Hindlimb muscle (tissue), 1 donor: Measurements from ENCODE around the gene UBE2B. TPM values are rescaled to one million over a fixed set of nuclear protein-coding genes. Genes with fewer than 3 reads are reported as not detected.
"Not testable (repeated sequence)": the region's sequence is repeated elsewhere in the genome, so short reads cannot be mapped to it uniquely, and the experiment has no call there.

Source experiments
- DNase-seq: peaks from one replicate; pipeline ENCODE4 v3.0.0-alpha.2; 2013
- polyA plus RNA-seq: library from polyadenylated mRNA; unstranded; fragments of 120-200 nt; gene quantifications from one replicate; pipeline ENCODE4 v1.2.1, GENCODE V29; 2013; ENCODE audit not compliant: insufficient read length

Gene UBE2B
- polyA plus RNA-seq: 148 TPM

DNA sequence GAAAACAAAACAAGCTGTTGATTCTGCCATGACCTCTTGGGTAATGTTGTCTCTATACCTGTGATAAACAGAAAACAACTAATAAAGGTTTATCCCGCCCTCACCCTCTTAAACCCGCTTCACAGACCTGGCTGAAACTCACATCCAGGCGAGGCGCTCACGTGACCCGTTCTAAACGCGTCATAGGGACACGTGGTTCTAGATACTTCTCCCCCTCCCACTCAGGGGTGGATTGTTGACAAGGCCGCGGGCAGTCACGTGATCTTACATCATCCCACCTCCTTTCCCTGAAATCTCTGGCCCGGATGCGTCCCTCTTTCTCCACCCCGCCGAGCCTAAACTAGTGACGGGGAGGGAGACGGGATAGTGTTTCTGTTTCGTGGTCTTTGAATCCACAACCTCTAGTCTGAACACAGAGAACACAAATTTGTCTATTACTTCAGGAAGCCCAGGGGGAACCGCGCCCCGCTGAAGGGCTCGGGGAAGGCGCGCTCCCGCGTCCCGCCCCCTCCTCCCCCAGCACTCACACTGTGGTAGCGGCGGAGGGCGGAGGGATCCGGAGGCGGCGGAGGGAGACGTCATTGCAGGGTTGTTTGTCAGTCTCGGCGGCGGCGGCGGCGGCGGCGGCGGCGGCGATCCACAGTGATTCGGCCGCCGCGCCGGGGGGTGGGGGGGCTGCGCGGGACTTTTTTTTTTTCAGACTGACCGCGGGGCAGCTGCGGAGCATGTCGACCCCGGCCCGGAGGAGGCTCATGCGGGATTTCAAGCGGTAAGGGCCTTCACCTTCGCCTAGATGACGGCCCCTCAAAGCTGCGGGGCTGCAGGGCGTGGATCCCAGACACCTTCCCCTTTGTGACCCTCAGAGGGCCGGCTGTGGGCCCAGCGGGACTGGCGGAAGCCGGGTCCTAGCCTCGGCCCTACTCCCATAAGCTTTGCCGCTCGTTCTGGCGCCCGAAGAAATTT lies at the start of gene UBE2B:
Gene UBE2B, plus strand, starts transcription at position 699 of the 963 bp plus-strand sequence. Its CDS starts 27 bp downstream, at position 726.
- peak; percentile 98 for DNase-seq

DNA sequence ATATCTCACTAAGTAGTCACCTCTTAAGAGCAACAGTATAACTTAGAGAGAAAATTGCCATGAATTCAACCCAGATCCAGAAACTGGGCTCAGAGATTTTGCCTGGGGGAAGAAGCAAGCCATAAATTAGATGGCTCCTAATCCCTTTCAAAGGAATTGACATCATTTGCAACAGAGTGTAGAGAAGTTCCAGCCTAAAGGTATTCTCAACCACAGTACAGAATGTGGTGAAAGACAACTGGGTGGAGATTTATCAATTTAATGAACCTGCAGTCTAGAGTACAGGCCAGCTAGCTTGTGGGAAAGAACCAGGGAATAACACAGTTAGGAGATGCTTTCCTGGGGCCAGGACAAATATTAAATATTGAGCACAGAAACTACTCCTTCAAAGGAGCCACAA lies 44.0 kb upstream of the UBE2B start:
- no peak for DNase-seq

DNA sequence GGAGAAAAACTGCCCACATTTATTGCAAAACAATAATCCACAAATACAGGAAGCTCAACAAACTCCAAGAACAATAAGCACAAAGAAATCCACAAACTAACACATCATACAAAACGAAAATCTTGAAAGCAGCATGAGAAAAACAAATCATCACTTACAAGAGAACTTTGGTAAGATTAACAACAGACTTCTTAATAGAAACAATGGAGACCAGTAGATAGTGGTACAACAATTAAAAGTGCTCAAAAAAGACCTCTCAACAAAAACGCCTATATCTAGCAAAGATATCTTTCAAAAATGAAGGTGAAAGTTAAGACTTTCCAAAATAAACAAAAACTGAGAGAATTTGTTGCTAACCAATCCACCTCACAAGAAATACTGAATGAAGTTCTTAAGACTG lies 42.8 kb upstream of the UBE2B start:
- no peak for DNase-seq

DNA sequence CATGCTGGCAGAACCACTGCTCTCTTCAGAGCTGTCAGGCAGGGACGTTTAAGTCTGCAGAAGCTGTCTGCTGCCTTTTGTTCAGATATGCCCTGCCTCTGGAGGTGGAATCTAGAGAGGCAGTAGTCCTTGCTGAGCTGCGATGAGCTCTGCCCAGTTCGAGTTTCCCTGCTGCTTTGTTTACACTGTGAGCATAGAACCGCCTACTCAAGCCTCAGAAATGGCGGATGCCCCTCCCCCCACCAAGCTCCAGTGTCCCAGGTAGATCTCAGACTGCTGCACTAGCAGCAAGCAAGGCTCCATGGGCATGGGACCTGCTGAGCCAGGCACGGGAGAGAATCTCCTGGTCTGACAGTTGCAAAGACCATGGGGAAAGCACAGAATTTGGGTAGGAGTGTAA lies 34.5 kb upstream of the UBE2B start:
- DNase-seq: not testable (repeated sequence)

DNA sequence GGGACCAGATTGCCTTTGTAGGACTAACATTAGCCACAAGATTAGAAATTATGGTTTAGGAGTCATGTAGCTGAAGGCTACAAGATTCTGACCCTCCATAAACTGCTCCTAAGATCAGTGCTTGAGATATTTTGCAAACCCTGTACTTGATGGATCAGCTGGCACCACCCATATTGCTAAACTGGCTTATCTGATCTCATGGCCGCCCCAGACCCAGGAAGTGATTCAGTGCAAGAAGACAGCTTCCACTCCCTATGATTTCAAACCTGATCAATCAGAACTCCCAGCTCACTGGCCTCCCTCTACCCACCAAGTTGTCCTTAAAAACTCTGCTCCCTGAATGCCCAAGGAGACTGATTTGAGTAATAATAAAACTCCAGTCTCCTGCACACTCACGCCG lies 27.9 kb upstream of the UBE2B start:
- not testable (repeated sequence) for DNase-seq

DNA sequence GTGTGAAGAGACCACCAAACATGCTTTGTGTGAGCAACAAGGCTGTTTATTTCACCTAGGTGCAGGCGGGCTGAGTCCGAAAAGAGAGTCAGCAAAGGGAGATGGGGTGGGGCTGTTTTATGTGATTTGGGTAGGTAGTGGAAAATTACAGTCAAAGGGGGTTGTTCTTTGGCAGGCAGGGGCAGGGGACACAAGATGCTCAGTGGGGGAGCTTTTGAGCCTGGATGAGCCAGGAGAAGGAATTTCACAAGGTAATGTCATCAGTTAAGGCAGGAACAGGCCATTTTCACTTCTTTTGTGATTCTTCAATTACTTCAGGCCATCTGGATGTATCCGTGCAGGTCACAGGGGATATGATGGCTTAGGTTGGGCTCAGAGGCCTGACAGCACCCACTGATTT lies 25.9 kb upstream of the UBE2B start:
- DNase-seq: not testable (repeated sequence)

DNA sequence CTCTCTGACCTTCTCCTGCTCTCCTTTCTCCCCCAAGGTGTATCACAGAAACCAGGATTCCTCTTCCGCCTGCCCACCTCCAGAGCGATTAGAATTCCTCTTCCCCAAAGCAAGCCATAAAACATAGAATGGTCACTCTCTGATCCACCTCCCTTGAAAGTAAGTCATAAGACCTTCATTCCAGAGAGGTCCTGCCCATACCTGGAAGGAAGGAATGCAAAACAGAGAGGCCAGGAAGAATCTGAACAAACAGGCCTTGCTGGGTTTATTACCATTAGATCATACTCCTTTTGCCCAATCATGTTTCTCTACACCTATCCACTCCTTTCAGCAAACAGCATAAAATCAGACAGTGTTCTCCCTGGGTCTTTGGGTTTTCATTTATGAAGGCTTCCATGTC lies 25.4 kb upstream of the UBE2B start:
- no peak for DNase-seq

DNA sequence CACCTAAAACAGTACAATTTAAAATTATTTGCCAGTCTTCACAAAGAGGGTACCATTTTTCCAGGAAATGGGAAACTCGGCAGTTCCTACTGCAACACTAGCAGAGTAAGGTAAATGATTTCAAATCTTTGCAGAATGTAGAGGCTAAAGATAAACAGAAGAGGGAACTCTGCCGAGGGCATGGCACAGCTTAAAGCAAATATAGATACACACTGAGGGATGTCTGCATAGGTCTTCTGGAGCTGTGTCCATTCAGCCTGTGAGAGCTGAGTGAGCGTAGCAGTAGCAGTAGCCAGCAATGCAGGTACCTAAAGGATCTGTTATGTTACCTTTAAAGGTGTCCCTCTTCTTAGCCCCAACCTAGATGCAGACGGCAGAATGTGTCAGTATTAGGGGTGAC lies 21.9 kb upstream of the UBE2B start:
- DNase-seq: no peak

DNA sequence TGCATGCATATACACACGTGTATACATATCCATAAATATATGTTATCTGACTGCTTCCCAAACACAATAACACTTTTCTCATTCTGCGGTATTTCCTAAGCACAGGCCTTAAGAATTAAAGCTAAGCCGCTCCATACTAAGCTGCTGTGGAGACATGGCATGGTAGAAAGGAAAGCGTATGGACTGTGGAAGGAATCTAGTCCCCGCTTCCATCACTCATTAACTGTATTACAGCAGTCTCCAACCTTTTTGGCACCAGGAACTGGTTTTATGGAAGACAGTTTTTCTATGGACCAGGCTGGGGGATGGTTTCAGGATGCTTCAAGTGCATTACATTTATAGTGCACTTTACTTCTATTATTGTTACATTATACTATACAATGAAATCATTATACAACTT lies 15.7 kb upstream of the UBE2B start:
- DNase-seq: no peak

DNA sequence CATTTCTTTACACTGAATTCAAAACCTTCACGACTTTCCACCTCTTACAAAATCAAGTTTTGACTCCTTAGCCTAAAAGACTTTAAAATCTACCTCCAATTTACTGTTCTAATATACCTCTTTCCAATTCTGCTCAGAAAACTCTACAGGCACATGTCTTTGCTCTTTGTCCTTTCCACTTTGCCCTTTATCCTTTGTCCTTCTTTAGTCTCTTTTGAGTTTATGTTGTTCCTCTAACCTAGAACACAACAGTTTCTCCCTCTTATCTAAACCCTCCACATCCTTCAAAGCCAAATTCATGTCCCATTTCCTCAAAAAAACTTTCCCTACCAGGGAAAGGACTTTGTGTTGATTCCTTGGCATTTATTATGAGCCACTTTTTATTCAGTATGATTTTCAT lies 5.8 kb upstream of the UBE2B start:
- DNase-seq: no peak

DNA sequence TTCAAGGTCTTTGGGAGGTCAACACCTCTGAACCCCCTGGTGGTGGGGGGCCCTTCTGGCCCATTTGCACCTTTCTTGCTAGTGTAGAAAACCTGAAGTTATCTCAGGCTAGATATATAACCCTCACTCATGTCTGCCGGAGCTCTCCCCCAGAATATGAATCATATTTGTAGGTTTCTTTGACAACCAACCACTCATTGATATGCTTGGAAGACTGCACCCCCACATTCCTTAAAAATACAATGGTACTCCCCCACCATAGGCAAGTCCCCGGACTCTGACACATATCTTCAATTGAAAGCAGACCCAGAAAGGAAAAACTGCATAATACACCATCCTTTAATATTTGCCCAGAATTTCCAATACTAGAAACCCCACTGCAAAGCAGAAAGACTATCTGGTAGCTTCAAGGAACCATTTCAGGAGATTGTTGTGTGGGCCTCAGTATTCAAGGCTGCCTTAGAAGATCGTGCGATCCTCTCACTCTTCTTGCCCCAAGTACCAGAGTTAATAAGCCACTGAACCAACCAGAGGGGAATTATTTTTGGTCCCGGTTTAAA lies 978 bp upstream of the UBE2B start:
- peak; percentile 2 for DNase-seq

DNA sequence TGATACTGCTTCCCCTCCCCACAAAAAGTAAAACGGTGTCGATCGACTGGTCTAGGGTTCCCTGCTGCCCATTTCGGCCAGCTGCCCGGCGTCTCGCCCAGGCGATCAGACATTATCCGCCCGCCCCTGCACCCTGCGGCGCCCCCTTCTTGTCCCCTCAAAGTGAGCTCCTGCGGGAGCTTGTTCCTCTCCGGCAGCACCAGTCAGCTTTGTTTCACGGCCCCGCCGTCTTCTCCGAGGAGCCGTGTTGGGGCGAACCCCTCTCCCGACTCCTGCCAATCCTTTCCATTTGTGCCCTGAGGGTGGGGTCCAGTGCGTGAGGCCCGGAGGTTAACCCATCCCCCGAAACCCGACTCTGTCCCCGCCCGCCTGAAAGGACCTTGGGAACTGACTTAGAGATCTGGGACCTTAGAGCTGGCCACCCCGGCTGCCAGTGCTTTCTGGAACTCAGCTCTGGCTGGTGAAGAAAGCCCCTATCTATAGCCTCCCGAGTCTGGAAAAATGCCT lies 518 bp downstream of the UBE2B start:
- peak; percentile 48 for DNase-seq

DNA sequence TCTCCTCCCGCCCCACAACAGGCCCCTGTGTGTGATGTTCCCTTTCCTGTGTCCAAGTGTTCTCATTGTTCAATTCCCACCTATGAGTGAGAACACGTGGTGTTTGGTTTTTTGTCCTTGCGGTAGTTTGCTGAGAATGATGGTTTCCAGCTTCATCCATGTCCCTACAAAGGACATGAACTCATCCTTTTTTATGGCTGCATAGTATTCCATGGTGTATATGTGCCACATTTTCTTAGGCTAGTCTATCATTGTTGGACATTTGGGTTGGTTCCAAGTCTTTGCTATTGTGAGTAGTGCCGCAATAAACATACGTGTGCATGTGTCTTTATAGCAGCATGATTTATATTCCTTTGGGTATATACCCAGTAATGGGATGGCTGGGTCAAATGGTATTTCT lies 2.3 kb downstream of the UBE2B start:
- DNase-seq: not testable (repeated sequence)

DNA sequence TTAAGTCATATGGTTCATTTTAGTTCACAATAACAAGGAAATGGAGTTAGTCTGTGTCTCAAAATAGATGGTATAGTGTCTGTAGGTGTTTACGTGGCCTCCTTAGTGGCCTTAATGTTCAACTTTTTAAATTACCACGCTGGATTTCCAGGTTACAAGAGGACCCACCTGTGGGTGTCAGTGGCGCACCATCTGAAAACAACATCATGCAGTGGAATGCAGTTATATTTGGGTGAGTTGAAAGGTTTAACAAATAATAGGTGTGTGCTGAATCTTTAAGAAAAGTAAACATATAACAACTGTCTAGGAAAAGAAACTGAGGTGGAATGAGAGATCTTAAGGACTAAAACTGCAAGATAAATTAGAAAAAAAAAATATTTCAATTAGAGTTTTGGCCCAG lies 2.9 kb downstream of the UBE2B start:
- DNase-seq: no peak

DNA sequence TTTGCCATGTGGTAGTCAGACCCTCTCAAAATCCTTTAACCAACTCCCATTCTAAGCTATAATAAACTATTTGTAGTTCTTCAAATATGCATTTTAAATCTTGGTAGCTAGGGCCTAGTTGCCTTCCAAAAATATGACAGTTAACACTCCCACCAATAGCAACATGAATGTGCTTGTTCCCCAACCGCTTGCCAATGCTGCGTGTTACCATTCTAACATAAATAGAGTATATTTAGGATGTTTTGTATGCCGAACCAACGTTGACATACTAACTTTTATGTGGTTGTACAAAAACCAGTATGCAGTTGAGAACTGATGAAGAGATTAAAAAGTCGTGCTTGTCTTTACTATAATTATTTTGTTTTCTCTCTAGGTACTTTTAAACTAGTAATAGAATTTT lies 9.0 kb downstream of the UBE2B start:
- no peak for DNase-seq

DNA sequence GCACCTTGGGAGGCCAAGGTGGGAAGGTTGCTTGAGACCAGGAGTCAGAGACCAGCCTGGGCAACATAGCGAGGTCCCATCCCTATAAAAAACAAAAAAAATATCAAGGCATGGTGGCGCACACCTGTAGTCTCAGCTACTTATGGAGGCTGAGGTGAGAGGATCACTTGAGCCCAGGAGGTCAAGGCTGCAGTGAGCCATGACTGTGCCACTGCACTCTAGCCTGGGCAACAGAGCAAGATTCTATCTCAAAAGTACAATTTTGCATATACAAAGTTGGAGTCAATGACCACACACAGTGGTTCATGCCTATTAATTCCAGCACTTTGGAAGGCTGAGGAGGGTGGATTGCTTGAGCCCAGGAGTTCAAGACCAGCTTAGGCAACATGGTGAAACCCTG lies 10.8 kb downstream of the UBE2B start:
- DNase-seq: not testable (repeated sequence)

DNA sequence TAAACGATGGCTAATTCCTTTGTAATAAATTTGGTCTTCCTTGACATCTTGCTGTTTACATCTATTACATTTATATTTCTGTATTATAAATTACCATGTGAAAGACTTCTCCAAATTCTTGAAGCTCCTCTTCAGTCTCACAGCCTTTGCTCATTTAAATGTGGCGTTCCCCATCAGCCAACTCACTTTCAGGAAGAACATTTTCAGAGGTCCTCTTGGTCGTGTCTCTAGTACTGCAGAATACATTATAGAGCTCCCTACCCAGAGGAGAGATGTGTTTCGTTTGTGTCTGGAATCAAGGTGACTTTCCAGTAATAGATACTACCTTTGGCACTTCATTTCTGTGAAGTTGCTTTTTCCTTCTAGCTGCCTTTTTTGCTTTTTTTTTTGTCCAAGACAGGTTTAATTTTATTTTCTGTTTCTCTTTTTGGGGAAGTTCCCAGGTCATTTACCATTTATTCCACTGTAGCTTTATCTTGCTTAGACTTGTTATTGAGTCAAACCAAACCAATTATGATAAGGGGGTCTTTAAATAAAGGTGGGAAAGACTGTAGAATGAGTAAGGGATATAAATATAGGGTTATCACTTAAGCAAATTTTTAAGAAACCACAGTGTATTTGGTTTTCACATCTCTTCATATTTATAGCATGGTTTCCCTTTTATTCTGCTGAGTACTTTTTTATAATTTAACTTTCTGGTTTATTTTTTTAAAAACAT lies 12.8 kb downstream of the UBE2B start:
- DNase-seq: no peak

DNA sequence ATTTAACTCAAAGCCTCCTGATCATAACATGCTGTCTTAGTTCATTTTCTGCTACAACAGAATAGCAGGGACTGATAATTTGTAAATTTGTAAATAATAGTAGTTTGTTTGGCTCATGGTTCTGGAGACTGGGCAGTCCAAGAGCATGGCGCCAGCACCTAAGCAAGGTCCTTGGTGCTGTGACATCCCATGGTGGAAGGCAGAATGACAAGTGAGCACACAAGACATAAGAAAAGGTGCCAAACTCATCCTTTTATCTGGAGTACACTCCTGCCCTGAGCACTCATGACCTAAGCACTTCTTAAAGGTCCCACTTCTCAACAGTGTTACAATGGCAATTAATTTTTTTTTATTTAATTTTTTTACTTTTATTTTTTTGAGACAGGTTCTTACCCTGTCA lies 16.1 kb downstream of the UBE2B start:
- DNase-seq: no peak

DNA sequence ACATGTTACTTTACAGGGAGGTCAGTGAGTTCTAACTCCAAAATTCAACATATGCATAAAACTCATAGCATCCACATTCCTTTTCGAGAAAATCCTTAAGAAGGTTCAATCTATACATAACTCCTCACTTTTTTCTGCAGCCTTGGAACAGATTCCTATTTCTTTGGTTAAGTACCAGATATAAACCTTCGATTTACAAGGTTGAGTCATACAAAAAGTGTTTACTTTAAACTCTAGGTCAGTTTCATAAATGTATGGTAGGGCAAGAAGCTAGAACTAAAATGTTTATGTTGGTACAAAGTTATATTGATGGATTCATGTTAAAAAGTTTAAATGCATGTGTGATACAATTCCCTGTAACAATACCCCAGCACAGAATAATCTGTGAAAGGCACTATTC lies 20.9 kb downstream of the UBE2B start:
- DNase-seq: no peak

DNA sequence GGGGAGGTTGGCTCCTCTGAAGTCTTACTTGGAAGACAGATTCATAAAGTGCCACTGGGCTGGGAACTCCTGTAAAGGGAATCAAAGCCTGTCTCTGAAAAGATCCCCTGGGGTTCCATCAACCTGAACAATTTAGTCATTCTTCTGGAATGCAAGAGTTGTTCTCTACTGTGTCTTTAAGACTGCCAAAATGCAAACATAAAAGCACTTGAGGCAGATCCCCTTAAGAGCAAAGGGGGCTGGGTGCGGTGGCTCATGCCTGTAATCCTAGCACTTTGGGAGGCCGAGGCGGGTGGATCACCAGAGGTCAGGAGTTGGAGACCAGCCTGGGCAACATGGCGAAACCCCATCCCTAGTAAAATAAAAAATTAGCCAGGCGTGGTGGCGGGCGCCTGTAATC lies 23.6 kb downstream of the UBE2B start:
- DNase-seq: no peak

DNA sequence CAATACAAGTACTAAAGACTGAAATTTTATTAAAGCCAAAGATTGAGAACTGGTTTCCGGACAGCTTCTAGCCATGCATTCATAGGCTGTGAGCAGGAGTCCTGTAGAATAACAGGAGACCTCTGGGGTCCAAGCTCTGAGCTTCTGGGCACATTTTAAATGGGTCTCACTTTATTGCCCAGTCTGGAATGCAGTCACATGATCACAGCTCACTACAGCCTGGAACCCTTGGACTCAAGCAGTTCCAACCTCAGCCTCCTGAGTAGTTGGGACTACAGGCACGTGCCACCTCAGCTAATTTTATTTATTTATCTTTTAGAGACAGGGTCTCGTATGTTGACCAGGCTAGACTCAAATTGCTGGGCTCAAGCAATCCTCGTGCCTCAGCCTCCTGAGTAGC lies 24.9 kb downstream of the UBE2B start:
- DNase-seq: no peak

DNA sequence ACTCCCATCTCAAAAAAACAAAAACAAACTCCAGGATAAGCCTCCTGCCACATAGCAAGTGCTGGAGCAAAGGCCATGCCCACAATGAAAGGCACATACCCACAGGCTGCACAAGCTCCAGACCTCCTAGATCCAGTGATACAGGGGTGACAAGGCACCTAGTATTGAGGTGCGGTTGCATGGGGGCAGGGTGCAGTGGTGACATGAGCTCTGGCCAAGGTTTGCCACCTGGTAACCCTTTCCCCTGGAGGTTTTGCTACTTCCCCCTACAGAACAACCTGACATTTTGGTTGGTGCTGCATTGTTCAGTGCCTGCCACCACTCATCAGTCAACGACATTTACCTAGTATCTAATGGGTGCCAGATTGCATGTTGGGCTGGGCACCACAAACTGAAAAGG lies 25.8 kb downstream of the UBE2B start:
- no peak for DNase-seq

DNA sequence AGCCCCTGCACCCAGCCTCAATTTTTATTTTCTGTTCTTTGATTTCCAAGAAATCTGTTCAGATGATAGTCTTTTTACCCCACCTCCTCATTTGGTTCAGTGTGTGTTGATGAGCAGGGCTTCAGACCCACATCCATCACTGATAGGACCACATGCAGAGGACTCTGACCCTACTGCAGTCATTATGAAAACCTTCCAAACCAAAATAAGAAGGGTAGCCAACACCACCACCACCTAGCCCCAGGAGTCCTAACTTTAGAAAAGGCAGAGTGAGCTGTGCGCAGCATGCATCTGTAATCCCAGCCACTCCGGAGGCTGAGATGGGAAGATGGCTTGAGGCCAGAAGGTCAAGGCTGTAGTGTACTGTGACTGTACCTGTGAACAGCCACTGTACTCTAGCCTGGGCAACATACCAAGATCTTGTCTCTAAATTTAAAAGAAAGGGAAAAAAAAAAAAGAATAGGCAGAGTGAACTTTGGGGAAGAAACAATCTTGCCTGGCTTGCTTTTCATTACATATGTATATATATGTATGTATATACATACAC lies 27.3 kb downstream of the UBE2B start:
- DNase-seq: no peak
